ENCODE measurements around the gene EPAS1. TPM values are rescaled to one million over a fixed set of nuclear protein-coding genes. Genes with fewer than 3 reads are reported as not detected.

The EPAS1 gene
- total RNA-seq, 1 experiment from 2014 or later, result 8.5 TPM

DNA sequence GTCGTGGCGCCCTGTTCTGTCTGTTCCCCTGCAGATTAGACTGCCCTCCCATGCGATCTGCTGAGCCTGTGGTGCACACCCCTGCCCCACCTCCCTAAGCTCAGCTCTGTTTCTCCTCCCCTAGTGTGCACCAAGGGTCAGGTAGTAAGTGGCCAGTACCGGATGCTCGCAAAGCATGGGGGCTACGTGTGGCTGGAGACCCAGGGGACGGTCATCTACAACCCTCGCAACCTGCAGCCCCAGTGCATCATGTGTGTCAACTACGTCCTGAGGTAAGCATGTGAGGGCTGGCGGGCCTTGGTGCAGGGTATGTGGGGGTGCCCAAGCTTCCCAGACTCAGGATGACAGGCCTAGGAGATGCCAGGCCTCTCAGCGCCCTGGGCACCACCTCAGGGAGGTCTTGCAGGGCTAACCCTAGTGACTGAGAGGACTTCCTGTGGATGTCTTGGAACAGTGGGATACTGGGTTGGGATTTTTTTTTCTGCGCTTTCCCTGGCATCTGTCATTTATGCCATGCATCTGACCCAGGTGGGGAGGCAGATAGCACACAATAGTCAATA lies 78.4 kb downstream of the EPAS1 start:
- DNase-seq (ENCODE audit: low spot score) (no peak), ATAC-seq (no peak)
- ChIA-PET POLR2A (no interaction called here), CTCF (interaction anchor here (1.8 kb wide), 1 partner anchor 9 kb away, joined by 4 read pairs; no protein-coding TSS in a partner anchor)
- TF ChIP-seq SP1 (CRISPR knock-in tag; conservative IDR thresholded peaks at IDR 0.05), result no peak
- no peak overlapping the region for H3K27ac Mint-ChIP-seq
- no peaks in the 10 kb centered on the region; the same call in 1 of the 2 replicates for H3K27me3 Mint-ChIP-seq (ENCODE audit: low read depth)
- no peaks in the 10 kb centered on the region for H3K4me1 Mint-ChIP-seq
- no peak overlapping the region for H3K4me3 Mint-ChIP-seq
- peaks cover 10% of the 10 kb centered on the region for H3K9me3 Mint-ChIP-seq
- H3K36me3 Mint-ChIP-seq, result peaks cover 3% of the 10 kb centered on the region; the same call in 1 of the 2 replicates

DNA sequence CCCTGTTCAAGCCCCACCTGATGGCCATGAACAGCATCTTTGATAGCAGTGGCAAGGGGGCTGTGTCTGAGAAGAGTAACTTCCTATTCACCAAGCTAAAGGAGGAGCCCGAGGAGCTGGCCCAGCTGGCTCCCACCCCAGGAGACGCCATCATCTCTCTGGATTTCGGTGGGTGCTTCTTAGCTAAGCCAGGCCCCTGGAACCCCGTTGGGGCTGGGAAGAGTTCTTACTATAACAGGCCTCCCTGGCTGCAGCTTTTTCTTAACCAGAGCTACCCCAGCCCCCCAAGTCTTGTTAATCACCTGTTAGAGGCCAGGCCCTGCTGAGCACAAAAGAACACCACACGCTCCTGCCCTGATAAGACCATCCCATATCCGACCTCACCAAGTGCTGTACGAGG lies 79.4 kb downstream of the EPAS1 start:
- H3K36me3 Mint-ChIP-seq, result peaks cover 3% of the 10 kb centered on the region; the same call in 1 of the 2 replicates
- no peak overlapping the region for H3K27ac Mint-ChIP-seq
- ATAC-seq (no peak), DNase-seq (ENCODE audit: low spot score) (no peak)
- CTCF ChIA-PET, result interaction anchor here (1.8 kb wide), 1 partner anchor 10 kb away, joined by 4 read pairs; no protein-coding TSS in a partner anchor
- POLR2A ChIA-PET, result no interaction called here
- no peaks in the 10 kb centered on the region; the same call in 1 of the 2 replicates for H3K27me3 Mint-ChIP-seq (ENCODE audit: low read depth)
- no peak overlapping the region for H3K4me3 Mint-ChIP-seq
- peaks cover 10% of the 10 kb centered on the region for H3K9me3 Mint-ChIP-seq
- no peaks in the 10 kb centered on the region for H3K4me1 Mint-ChIP-seq
- TF ChIP-seq, protein P1, sequence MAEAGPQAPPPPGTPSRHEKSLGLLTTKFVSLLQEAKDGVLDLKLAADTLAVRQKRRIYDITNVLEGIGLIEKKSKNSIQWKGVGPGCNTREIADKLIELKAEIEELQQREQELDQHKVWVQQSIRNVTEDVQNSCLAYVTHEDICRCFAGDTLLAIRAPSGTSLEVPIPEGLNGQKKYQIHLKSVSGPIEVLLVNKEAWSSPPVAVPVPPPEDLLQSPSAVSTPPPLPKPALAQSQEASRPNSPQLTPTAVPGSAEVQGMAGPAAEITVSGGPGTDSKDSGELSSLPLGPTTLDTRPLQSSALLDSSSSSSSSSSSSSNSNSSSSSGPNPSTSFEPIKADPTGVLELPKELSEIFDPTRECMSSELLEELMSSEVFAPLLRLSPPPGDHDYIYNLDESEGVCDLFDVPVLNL (CRISPR knock-in tag; IDR thresholded peaks at IDR 0.05; ENCODE audit: borderline replicate concordance, low read depth), result no peak
- TF ChIP-seq JUN (CRISPR knock-in tag; IDR thresholded peaks at IDR 0.05) (no peak), ZNF138 (CRISPR knock-in tag; conservative IDR thresholded peaks at IDR 0.05) (no peak), RORB (CRISPR knock-in tag; IDR thresholded peaks at IDR 0.05) (no peak), MYBL2 (CRISPR knock-in tag; IDR thresholded peaks at IDR 0.05) (no peak), USF1 (CRISPR knock-in tag; IDR thresholded peaks at IDR 0.05) (no peak), ZNF423 (CRISPR knock-in tag; IDR thresholded peaks at IDR 0.05) (no peak), TEAD4 (CRISPR knock-in tag; IDR thresholded peaks at IDR 0.05) (no peak), TEAD1 (CRISPR knock-in tag; IDR thresholded peaks at IDR 0.05) (no peak), ZBTB43 (CRISPR knock-in tag; IDR thresholded peaks at IDR 0.05) (no peak), CBFB (CRISPR knock-in tag; IDR thresholded peaks at IDR 0.05; ENCODE audit: low read depth) (no peak), RELA (CRISPR knock-in tag; IDR thresholded peaks at IDR 0.05; ENCODE audit: borderline replicate concordance) (no peak), MXD4 (CRISPR knock-in tag; IDR thresholded peaks at IDR 0.05; ENCODE audit: borderline replicate concordance) (no peak), NR2C2 (CRISPR knock-in tag; IDR thresholded peaks at IDR 0.05) (no peak)
- TF ChIP-seq, protein P2, sequence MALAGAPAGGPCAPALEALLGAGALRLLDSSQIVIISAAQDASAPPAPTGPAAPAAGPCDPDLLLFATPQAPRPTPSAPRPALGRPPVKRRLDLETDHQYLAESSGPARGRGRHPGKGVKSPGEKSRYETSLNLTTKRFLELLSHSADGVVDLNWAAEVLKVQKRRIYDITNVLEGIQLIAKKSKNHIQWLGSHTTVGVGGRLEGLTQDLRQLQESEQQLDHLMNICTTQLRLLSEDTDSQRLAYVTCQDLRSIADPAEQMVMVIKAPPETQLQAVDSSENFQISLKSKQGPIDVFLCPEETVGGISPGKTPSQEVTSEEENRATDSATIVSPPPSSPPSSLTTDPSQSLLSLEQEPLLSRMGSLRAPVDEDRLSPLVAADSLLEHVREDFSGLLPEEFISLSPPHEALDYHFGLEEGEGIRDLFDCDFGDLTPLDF (CRISPR knock-in tag; IDR thresholded peaks at IDR 0.05), result no peak
- TF ChIP-seq, protein P3, sequence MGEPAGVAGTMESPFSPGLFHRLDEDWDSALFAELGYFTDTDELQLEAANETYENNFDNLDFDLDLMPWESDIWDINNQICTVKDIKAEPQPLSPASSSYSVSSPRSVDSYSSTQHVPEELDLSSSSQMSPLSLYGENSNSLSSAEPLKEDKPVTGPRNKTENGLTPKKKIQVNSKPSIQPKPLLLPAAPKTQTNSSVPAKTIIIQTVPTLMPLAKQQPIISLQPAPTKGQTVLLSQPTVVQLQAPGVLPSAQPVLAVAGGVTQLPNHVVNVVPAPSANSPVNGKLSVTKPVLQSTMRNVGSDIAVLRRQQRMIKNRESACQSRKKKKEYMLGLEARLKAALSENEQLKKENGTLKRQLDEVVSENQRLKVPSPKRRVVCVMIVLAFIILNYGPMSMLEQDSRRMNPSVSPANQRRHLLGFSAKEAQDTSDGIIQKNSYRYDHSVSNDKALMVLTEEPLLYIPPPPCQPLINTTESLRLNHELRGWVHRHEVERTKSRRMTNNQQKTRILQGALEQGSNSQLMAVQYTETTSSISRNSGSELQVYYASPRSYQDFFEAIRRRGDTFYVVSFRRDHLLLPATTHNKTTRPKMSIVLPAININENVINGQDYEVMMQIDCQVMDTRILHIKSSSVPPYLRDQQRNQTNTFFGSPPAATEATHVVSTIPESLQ (CRISPR knock-in tag; IDR thresholded peaks at IDR 0.05), result no peak
- TF ChIP-seq, protein P4, sequence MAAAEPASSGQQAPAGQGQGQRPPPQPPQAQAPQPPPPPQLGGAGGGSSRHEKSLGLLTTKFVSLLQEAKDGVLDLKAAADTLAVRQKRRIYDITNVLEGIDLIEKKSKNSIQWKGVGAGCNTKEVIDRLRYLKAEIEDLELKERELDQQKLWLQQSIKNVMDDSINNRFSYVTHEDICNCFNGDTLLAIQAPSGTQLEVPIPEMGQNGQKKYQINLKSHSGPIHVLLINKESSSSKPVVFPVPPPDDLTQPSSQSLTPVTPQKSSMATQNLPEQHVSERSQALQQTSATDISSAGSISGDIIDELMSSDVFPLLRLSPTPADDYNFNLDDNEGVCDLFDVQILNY (CRISPR knock-in tag; IDR thresholded peaks at IDR 0.05), result no peak

Measured in WTC11 (cell line).